ENCODE data around the gene C9.

DNA sequence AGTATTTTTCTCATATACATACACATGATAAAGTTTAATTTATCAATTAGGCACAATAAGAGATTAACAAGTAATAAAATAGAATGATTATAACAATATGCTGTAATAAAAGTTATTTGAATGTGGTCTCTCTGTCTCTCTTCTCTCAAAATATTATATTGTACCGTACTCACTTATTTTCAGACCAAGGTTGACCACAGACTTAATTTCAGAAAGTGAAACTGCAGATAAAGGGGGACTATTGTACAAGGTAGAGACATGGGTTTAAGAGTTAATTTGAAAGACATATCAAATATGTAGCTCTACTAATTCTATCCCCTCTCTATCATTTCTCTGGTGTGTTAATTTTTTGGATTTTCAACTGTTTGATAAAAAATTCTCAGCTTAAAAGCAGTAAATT, 20.0 kb upstream of the C9 start:
- no peak for TF ChIP-seq RNF2 (IDR thresholded peaks at IDR 0.05; ENCODE audit: borderline replicate concordance, low read depth)
- no peak for TF ChIP-seq POLR2A (IDR thresholded peaks at IDR 0.05; ENCODE audit: low read length)
- TF ChIP-seq, protein P1, sequence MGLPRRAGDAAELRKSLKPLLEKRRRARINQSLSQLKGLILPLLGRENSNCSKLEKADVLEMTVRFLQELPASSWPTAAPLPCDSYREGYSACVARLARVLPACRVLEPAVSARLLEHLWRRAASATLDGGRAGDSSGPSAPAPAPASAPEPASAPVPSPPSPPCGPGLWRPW (IDR thresholded peaks at IDR 0.05) = no peak
- TF ChIP-seq, protein P2, sequence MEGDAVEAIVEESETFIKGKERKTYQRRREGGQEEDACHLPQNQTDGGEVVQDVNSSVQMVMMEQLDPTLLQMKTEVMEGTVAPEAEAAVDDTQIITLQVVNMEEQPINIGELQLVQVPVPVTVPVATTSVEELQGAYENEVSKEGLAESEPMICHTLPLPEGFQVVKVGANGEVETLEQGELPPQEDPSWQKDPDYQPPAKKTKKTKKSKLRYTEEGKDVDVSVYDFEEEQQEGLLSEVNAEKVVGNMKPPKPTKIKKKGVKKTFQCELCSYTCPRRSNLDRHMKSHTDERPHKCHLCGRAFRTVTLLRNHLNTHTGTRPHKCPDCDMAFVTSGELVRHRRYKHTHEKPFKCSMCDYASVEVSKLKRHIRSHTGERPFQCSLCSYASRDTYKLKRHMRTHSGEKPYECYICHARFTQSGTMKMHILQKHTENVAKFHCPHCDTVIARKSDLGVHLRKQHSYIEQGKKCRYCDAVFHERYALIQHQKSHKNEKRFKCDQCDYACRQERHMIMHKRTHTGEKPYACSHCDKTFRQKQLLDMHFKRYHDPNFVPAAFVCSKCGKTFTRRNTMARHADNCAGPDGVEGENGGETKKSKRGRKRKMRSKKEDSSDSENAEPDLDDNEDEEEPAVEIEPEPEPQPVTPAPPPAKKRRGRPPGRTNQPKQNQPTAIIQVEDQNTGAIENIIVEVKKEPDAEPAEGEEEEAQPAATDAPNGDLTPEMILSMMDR (IDR thresholded peaks at IDR 0.05) = no peak
- TF ChIP-seq JUNB (IDR thresholded peaks at IDR 0.05) = no peak
- TF ChIP-seq SREBF2 (IDR thresholded peaks at IDR 0.05) = no peak
- TF ChIP-seq, protein P3, sequence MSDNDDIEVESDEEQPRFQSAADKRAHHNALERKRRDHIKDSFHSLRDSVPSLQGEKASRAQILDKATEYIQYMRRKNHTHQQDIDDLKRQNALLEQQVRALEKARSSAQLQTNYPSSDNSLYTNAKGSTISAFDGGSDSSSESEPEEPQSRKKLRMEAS (IDR thresholded peaks at IDR 0.05) = no peak
- TF ChIP-seq HDAC2 (IDR thresholded peaks at IDR 0.05) = no peak
- no peak for TF ChIP-seq EP300 (IDR thresholded peaks at IDR 0.05)
- TF ChIP-seq EHMT2 (IDR thresholded peaks at IDR 0.05; ENCODE audit: low read depth) = no peak

Data from A549 (cell line).